Measurements from ENCODE around the gene INPP5A. TPM values are rescaled to one million over a fixed set of nuclear protein-coding genes. Genes with fewer than 3 reads are reported as not detected.

The INPP5A gene
- total RNA-seq, 1 donor from 2014 or later, result 45.2 TPM

DNA sequence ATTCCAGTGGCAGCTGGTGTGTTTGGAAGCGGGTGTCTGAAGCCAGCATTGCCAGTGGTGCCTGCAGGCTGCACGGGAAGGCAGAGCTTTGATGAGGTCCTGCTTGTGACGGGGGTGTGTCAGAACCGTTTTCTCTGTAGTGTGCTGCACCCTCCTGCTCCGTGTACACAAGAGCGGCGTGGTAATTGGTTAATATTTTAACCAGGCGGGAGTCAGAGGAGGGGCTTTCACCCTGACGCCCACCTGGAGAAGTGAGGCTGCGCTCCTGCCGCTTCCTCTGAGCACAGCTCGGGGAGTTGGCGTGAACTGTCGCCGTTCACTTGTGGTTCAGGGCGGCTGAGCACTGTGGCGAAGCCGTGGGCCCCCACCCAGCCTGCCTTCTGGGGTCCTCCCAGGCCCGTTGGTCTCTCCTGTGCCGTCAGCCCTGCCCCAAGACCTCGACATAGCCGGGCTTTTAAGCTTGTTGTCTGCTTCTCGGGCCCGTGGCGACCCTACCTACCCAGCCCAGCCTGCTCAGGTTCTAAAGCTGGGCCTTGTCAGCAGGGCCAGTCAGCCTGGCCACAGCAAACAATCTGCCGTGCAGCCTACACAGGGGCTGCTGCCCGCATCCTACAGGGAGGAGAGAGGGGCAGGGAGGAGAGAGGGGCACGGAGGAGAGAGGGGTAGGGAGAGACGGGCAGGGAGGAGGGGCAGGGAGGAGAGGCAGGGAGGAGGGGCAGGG lies 236.8 kb downstream of the INPP5A start:
- no peak for DNase-seq (ENCODE audit: low spot score)
- H3K27ac Mint-ChIP-seq (ENCODE audit: unreplicated experiment), result no peak overlapping the region
- H3K4me3 Mint-ChIP-seq (ENCODE audit: unreplicated experiment), result no peak overlapping the region
- no peaks in the 10 kb centered on the region for H3K9me3 Mint-ChIP-seq (ENCODE audit: unreplicated experiment)
- no peaks in the 10 kb centered on the region for H3K4me1 Mint-ChIP-seq (ENCODE audit: unreplicated experiment)
- no peak for TF ChIP-seq CTCF (IDR thresholded peaks at IDR 0.05; ENCODE audit: unreplicated experiment)
- peaks cover 11% of the 10 kb centered on the region for H3K27me3 Mint-ChIP-seq (ENCODE audit: unreplicated experiment)
- H3K36me3 Mint-ChIP-seq (ENCODE audit: low read depth, unreplicated experiment), result peaks cover 5% of the 10 kb centered on the region

DNA sequence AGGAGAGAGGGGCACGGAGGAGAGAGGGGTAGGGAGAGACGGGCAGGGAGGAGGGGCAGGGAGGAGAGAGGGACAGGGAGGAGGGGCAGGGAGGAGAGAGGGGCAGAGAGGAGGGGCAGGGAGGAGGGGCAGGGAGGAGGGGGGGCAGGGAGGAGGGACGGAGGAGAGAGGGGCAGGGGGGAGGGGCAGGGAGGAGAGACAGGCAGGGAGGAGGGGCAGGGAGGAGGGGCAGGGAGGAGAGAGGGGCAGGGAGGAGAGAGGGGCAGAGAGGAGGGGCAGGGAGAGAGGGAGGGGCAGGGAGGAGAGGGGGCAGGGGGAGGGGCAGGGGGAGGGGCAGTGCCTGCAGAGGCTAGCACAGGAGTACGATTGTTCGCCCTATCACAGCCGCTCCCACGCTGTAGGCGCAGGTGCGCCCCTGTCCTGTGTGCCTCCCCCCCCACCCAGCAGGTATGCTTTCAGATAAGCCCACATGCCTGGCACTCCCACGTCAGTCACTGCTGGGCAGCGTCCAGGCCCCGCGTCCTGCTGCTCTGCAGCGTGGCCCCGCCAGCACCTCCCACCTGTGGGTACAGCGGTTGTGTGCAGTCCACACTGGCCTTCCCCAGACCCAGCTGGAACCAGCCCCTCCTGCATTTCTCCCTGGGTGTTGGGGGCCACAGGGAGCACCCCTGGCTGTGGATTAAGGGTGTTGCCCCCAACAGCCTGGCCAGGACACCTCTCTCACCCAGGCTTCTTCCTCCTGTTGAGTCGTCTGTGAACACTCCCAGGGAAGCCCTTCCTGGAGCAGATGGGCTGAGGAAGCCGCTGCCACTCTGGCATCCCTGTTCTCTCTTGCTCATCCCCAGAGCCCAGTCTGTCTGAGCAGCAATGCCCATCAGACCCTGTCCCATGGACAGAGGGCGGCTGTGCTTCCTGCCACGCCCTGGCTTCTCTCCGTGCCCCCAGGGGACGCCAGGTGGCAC lies 237.6 kb downstream of the INPP5A start:
- Mint-ChIP-seq H3K9me3 (ENCODE audit: unreplicated experiment) (no peaks in the 10 kb centered on the region), H3K27me3 (ENCODE audit: unreplicated experiment) (peaks cover 11% of the 10 kb centered on the region), H3K4me1 (ENCODE audit: unreplicated experiment) (no peaks in the 10 kb centered on the region), H3K27ac (ENCODE audit: unreplicated experiment) (no peak overlapping the region), H3K36me3 (ENCODE audit: low read depth, unreplicated experiment) (peaks cover 9% of the 10 kb centered on the region), H3K4me3 (ENCODE audit: unreplicated experiment) (no peak overlapping the region)
- DNase-seq (ENCODE audit: low spot score), result no peak
- TF ChIP-seq CTCF (IDR thresholded peaks at IDR 0.05; ENCODE audit: unreplicated experiment), result no peak

DNA sequence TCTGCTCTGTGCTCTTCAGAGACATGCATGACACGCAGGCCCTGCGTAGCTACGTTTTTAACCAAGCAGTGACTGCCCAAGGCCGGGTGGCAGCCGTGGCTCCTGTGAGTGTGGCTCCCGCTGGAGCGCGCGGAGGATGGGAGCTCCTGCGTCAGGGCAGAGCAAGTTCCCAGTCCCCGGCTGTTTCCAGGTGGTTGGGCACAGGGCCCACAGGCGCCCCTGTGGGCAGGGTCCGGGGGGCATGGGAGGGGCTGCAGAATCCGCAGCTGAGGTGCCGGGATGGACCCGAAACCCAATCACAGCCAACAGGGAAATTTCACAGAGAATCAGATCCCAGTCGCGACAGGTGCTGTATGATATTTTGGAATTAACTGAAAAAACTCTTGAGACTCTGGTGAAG lies 238.6 kb downstream of the INPP5A start:
- Mint-ChIP-seq H3K9me3 (ENCODE audit: unreplicated experiment) (no peaks in the 10 kb centered on the region), H3K4me1 (ENCODE audit: unreplicated experiment) (no peaks in the 10 kb centered on the region)

DNA sequence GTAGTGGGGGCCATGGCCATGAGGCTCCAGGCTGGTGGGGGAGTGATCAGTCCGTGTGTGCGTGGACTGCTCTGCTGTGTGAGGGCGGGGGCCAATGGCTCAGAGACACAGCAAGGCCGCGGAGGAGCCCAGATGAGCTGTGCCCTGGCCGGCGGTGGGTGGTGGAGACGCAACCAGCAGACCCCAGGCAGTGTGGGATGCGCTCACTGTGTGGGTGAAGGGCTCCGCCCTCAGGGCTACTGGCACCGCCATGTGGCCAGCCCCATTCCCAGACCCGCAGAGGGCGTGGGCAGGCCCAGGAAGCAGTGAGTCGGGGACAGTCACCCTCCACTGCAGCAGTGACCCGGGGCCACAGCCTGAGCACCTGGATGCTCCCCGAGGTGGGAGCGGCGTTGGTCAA lies 239.2 kb downstream of the INPP5A start:
- DNase-seq (ENCODE audit: low spot score), result no peak
- Mint-ChIP-seq H3K4me1 (ENCODE audit: unreplicated experiment) (no peaks in the 10 kb centered on the region), H3K36me3 (ENCODE audit: low read depth, unreplicated experiment) (peaks cover 7% of the 10 kb centered on the region), H3K27ac (ENCODE audit: unreplicated experiment) (no peak overlapping the region), H3K27me3 (ENCODE audit: unreplicated experiment) (peaks cover 9% of the 10 kb centered on the region), H3K9me3 (ENCODE audit: unreplicated experiment) (no peaks in the 10 kb centered on the region), H3K4me3 (ENCODE audit: unreplicated experiment) (no peak overlapping the region)
- no peak for TF ChIP-seq CTCF (IDR thresholded peaks at IDR 0.05; ENCODE audit: unreplicated experiment)

More for the DNA sequence above, 238.6 kb downstream of the INPP5A start:
- peaks cover 5% of the 10 kb centered on the region for H3K36me3 Mint-ChIP-seq (ENCODE audit: low read depth, unreplicated experiment)
- TF ChIP-seq CTCF (IDR thresholded peaks at IDR 0.05; ENCODE audit: unreplicated experiment), result no peak
- H3K27ac Mint-ChIP-seq (ENCODE audit: unreplicated experiment), result no peak overlapping the region
- no peak overlapping the region for H3K4me3 Mint-ChIP-seq (ENCODE audit: unreplicated experiment)
- DNase-seq (ENCODE audit: low spot score), result no peak
- peaks cover 7% of the 10 kb centered on the region for H3K27me3 Mint-ChIP-seq (ENCODE audit: unreplicated experiment)

Measured in endothelial cell (in vitro differentiated cells).